ENCODE data around the gene ELF2.

DNA sequence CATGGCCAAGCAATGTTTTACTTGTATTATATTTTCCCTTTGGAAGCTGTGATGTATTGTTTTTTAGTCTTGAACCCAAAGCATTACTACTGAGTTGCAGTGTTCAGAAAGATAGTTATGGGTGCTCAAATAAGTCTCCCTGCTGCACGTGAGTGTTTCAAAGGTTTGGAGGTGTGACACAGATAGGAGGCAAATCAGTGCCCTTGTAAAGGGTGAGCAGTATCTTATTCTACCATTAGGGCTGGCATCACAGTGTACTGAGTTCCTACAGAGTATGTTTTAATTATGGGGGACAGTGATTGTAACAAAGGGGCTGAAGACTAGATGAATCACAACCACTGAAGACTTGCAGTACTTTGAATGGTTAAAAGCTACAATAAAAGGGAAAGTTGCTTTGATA, 123.1 kb downstream of the ELF2 start:
- TF ChIP-seq GLIS3 (CRISPR knock-in tag; IDR thresholded peaks at IDR 0.05) (no peak), BACH2 (CRISPR knock-in tag; IDR thresholded peaks at IDR 0.05; ENCODE audit: borderline replicate concordance) (no peak), CSDC2 (CRISPR knock-in tag; IDR thresholded peaks at IDR 0.05) (no peak), ZNF565 (CRISPR knock-in tag; conservative IDR thresholded peaks at IDR 0.05; ENCODE audit: low read depth) (no peak), ARNTL (CRISPR knock-in tag; IDR thresholded peaks at IDR 0.05; ENCODE audit: borderline replicate concordance, low read depth) (no peak), SNAI2 (CRISPR knock-in tag; IDR thresholded peaks at IDR 0.05) (no peak), TCF4 (CRISPR knock-in tag; IDR thresholded peaks at IDR 0.05; ENCODE audit: borderline replicate concordance) (no peak), ZFP30 (CRISPR knock-in tag; IDR thresholded peaks at IDR 0.05) (no peak), ZNF70 (CRISPR knock-in tag; IDR thresholded peaks at IDR 0.05) (no peak), ESRRG (CRISPR knock-in tag; IDR thresholded peaks at IDR 0.05) (no peak)
- TF ChIP-seq, protein P1, sequence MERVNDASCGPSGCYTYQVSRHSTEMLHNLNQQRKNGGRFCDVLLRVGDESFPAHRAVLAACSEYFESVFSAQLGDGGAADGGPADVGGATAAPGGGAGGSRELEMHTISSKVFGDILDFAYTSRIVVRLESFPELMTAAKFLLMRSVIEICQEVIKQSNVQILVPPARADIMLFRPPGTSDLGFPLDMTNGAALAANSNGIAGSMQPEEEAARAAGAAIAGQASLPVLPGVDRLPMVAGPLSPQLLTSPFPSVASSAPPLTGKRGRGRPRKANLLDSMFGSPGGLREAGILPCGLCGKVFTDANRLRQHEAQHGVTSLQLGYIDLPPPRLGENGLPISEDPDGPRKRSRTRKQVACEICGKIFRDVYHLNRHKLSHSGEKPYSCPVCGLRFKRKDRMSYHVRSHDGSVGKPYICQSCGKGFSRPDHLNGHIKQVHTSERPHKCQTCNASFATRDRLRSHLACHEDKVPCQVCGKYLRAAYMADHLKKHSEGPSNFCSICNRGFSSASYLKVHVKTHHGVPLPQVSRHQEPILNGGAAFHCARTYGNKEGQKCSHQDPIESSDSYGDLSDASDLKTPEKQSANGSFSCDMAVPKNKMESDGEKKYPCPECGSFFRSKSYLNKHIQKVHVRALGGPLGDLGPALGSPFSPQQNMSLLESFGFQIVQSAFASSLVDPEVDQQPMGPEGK (CRISPR knock-in tag; IDR thresholded peaks at IDR 0.05; ENCODE audit: borderline replicate concordance): no peak
- TF ChIP-seq, protein P2, sequence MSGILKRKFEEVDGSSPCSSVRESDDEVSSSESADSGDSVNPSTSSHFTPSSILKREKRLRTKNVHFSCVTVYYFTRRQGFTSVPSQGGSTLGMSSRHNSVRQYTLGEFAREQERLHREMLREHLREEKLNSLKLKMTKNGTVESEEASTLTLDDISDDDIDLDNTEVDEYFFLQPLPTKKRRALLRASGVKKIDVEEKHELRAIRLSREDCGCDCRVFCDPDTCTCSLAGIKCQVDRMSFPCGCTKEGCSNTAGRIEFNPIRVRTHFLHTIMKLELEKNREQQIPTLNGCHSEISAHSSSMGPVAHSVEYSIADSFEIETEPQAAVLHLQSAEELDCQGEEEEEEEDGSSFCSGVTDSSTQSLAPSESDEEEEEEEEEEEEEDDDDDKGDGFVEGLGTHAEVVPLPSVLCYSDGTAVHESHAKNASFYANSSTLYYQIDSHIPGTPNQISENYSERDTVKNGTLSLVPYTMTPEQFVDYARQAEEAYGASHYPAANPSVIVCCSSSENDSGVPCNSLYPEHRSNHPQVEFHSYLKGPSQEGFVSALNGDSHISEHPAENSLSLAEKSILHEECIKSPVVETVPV (CRISPR knock-in tag; IDR thresholded peaks at IDR 0.05): no peak
- TF ChIP-seq, protein P3, sequence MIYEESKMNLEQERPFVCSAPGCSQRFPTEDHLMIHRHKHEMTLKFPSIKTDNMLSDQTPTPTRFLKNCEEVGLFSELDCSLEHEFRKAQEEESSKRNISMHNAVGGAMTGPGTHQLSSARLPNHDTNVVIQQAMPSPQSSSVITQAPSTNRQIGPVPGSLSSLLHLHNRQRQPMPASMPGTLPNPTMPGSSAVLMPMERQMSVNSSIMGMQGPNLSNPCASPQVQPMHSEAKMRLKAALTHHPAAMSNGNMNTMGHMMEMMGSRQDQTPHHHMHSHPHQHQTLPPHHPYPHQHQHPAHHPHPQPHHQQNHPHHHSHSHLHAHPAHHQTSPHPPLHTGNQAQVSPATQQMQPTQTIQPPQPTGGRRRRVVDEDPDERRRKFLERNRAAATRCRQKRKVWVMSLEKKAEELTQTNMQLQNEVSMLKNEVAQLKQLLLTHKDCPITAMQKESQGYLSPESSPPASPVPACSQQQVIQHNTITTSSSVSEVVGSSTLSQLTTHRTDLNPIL (CRISPR knock-in tag; IDR thresholded peaks at IDR 0.05; ENCODE audit: low read depth): no peak
- TF ChIP-seq, protein P4, sequence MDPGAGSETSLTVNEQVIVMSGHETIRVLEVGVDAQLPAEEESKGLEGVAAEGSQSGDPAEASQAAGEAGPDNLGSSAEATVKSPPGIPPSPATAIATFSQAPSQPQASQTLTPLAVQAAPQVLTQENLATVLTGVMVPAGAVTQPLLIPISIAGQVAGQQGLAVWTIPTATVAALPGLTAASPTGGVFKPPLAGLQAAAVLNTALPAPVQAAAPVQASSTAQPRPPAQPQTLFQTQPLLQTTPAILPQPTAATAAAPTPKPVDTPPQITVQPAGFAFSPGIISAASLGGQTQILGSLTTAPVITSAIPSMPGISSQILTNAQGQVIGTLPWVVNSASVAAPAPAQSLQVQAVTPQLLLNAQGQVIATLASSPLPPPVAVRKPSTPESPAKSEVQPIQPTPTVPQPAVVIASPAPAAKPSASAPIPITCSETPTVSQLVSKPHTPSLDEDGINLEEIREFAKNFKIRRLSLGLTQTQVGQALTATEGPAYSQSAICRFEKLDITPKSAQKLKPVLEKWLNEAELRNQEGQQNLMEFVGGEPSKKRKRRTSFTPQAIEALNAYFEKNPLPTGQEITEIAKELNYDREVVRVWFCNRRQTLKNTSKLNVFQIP (CRISPR knock-in tag; IDR thresholded peaks at IDR 0.05; ENCODE audit: borderline replicate concordance, low read depth): no peak
